NCI-H1417 (cell line): ENCODE measurements around the gene FAM89B.

Experiments
- DNase-seq, 3 experiments: peaks; one replicate each; lab custom pipeline; 2025; lab: John Stamatoyannopoulos, UW

Gene FAM89B

GRCh38 chr11:65538915-65539743 lies 33.2 kb upstream of the FAM89B start:
- no peak for DNase-seq

DNA sequence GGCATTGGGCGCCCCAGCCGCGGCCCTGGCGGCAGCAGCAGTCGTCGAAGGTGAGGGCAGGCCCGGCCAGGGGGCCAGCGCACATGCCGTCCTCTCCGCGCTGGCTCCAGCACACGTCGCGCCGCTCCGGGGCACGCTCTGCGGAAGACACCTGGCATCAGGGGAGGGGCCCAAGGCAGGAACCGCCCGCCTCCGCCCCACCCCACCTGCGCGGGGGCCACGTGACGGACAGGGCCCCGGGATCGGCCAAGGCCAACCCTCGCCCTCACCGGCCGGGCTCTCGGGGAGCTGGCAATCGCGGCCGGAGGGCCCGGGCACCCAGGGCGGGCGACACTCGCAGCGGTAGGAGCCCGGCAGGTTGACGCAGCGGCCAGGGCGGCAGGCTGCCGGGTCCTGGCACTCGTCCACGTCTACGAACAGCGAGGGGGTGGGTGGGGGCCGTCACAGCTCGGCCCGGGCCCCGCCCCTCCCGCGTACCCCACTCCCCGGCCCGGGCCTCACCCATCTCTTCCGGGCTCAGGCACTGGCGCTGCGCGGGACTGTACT lies 32.5 kb upstream of the FAM89B start:
- DNase-seq, result peak in 1 of 3 experiments; percentile 54

GRCh38 chr11:65540290-65541092 lies 31.8 kb upstream of the FAM89B start:
- peak in 2 of 3 experiments; percentile 17 to 82 for DNase-seq

DNA sequence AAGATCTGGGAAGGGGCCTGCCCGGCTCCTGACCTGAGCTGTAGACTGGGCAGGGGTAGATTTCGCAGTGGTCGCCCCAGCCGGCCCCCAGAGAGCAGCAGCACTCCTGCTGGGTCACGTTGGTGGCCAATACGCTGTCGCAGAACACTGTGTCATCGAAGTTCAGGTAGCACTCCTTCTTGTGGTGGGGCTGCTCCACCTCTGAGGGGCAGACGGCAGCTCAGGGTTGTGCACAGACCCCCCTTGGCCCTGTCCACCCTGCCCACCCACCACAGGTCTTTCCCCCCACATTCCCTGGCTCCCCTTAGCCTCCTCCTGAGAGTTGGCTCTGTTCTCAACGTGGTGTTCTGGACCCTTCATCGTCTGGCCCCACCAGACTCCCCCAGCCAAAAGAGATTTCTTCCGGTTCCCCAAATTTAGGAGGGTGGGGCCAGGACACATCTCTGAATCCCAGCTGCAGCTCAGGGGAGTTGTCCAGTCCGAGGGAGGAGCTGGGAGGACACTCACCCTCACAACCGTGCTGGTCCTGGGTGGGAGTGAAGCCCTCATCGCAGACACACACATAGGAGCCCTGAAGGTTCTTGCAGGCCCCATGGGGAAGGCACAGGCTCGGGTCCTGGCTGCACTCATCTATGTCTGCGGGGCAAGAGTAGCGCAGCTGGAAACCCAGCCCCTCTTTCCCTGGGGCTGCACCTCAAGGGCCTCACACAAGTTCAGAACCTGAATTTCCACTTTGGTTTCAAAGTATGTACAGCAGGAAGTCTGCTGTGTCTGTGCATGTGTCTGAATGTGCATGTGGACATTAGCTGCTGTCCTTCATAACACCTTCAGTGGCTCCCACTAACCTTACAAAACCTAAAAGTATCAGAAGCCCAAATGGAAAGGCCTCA lies 31.0 kb upstream of the FAM89B start:
- DNase-seq, result no peak

- no peak for DNase-seq
These were observed 29.5 kb upstream of the FAM89B start for GRCh38 chr11:65542738-65543390.

DNA sequence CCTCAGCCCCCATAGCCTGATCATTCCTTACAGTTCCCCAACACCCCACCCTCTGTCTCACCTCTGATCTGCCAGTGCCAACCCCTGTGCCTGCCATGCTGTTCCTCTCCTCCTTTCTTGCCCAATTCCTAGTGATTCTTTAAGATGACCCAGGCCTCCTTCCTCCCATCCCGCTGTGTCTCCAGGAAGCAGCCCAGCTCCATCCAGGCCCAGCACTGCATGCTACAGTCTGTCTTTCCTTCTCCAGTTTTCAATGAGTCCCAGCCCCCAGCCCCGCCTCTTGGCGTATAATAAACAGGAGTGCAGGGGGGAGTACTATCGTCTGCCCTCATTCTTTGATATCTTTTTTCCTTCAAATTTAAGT lies 26.5 kb upstream of the FAM89B start:
- no peak for DNase-seq

- DNase-seq, result peak; percentile 89 to 95 (median 93)
These were observed 25.9 kb upstream of the FAM89B start for GRCh38 chr11:65546217-65546958.

DNA sequence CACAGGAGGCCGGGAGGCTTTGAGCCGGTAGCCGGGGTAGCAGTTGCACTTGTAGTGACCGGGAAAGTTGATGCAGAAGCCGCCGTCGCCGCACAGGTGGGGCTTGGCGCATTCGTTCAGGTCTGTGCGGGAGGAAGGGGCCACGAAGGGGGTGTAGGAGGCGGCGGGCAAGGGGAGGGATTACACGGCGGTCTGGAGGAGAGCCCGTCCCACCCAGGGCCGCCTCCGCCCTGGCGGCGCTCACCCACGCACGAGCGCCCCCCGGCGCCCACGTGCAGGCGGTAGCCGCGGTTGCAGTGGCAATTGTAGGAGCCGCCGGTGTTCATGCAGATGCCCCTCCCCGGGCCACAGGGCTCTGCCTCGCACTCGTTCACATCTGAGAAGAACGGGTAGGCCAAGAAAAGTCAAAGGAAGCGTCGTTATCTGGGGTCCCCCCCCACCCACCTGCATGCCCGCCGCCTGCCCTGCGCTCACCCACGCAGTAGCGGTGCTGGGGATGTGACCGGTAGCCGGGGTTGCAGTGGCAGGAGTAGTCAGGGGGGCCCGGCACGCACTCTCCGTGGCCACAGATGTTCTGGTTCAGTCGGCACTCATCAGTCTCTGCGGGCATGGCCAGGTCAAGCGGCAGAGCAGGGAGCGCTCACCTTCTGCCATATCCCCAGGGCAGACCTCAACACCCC lies 24.8 kb upstream of the FAM89B start:
- DNase-seq, result no peak

GRCh38 chr11:65548395-65548794 lies 23.9 kb upstream of the FAM89B start:
- DNase-seq, result no peak

DNA sequence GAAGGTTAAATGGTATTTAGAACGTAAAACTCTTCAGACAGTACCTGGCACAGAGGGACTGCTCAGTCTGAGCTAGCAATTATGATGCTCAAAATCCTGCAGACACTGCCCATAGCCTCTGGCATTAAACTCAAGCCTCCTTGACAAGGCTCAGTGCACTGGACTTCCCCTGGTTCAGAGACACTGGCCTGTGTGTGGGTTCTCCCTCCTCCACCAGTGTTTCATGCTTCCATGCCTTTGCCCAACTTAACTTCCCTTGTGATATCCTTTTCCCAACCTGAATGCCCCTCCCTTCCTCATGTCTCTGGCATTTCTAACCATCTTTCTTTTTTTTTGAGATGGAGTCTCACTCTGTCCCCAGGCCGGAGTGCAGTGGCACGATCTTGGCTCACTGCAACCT lies 23.2 kb upstream of the FAM89B start:
- DNase-seq, result no peak

GRCh38 chr11:65551572-65552387 lies 20.6 kb upstream of the FAM89B start:
- peak; percentile 54 to 93 (median 80) for DNase-seq

GRCh38 chr11:65552388-65552951 lies 19.9 kb upstream of the FAM89B start:
- DNase-seq, result peak; percentile 7 to 67 (median 65)

DNA sequence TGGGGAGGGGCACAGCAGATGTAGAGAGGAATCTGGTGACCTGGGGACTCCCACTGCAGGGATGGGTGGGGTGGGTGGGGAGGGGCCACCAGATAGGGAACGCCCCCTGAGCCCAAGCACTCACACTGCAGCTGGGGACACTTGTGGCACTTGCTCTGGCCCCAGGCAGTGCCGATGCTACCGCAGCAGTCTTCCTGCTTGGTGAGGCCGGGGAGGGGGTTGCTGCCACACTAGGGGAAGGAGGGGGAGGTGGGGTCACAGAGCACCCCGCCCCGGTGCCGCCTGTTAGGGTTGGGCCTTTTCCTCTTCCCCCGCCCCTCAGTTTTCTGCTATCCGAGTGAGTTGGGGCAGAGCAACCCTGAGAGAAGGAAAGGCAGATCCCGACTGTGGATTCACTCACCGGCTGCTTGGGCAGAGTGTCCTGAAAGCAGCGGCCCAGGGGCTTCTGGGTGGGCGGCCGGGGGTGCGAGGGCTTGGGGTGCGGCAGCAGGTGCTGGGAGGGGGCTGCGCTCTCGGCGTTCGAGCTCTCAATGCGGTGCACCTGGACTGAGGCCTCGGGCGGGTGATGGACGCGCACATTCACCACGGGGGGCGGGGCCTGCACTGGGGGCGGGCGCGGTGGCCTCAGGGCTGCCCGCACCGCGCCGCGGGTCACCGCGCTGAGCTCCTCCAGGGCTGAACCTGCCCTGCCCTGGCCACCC lies 18.9 kb upstream of the FAM89B start:
- peak; percentile 54 to 93 (median 92) for DNase-seq

- peak in 2 of 3 experiments; percentile 41 to 52 for DNase-seq
These were observed 18.1 kb upstream of the FAM89B start for GRCh38 chr11:65554057-65554818.

DNA sequence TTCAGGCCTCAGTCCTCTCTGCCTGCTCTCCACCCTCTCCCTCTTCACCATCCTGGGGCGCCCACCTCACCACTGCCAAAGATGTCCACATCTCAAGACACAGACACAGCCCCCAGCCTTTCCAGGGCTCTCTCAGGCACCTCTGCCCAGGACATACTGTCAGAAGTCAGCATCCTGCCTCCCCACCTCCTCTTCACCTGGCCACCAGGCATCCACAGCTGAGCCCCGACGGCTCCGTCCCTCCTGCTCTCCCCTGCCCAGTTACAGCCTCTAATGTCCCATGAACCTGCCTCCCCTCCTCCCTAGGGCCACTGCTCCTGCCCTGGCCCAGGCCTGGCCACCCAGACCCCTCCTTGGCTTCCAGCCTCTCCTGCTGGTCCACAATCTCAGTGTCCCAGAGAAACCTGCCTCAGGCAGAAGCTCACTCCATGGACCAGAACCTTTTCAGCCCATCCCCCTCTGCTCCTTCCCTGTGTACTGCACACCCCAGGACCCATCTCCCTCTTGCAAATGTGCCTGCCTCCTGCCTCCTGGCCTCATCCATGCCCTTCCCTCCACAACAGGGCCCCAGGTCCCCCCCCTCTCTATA lies 17.4 kb upstream of the FAM89B start:
- DNase-seq, result no peak

DNA sequence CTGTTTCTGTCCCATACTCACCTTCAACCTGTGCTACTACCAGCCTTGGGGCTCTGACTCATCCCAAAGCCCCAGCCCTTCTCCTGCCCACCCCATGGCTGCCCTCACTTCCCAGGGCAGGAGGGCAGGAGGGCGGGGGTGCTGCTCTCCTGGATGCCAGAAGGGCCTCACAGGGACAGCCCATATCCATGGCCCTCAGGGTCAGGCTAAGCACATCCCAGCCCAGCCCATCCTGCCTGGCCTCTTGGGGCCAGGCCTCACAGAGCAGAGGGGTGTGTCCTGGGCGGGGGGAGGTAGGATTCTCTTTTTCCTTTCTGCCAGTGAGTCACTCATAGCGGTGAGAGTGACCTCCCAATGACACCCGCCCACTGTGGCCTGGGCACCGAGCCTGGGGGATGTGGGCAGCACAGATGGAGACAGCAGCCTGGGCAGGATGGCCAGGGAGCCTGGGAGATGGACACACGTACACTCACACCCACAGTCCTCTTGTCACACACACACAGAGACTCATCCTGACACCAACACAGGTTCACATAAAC lies 16.6 kb upstream of the FAM89B start:
- no peak for DNase-seq
